Sigmoid colon (tissue), 7 donors: Measurements from ENCODE around the gene PRXL2B. TPM values are rescaled to one million over a fixed set of nuclear protein-coding genes. Genes with fewer than 3 reads are reported as not detected.

Experiments
- DNase-seq: peaks from one replicate; pipeline ENCODE4 v3.0.0-alpha.2; 2019
- H3K27ac ChIP-seq, 4 donors: fragments of 200-600 bp; sonication (generic); one replicate each; pipeline ENCODE4 v1.5.1; 2016 to 2019; ENCODE audit warnings: mild to moderate bottlenecking in 1 of 4
- H3K27me3 ChIP-seq, 3 donors: fragments of 200-600 bp; sonication (generic); one replicate each; pipeline ENCODE4 v1.5.1; 2019; ENCODE audit warnings: mild to moderate bottlenecking in 1 of 3
- H3K36me3 ChIP-seq, 4 donors: fragments of 200-600 bp; sonication (generic); one replicate each; pipeline ENCODE4 v1.5.1; 2016 to 2019
- H3K4me1 ChIP-seq, 4 donors: fragments of 200-600 bp; sonication (generic); one replicate each; pipeline ENCODE4 v1.5.1; 2017 to 2019
- H3K4me3 ChIP-seq, 4 donors: fragments of 200-600 bp; sonication (generic); one replicate each; pipeline ENCODE4 v1.5.1; 2017 to 2019; ENCODE audit warnings: mild to moderate bottlenecking in 2 of 4, moderate library complexity in 1 of 4
- H3K9me3 ChIP-seq, 4 donors: fragments of 200-600 bp in 3 of 4; sonication (generic) in 3 of 4; one replicate each; pipeline versions ENCODE4 v1.5.1 to v1.6.1; 2013 to 2019
- EP300 ChIP-seq, 4 donors: sonication (generic); formaldehyde crosslinking; IDR thresholded peaks; one replicate each; pipeline ENCODE4 v1.6.1; 2017; ENCODE audit warnings: antibody characterized with exemption in 4 of 4
- POLR2A ChIP-seq, 2 donors: fragments of 450-650 bp; IDR thresholded peaks; one replicate each; pipeline ENCODE4 v1.6.1; 2016; ENCODE audit warnings: antibody characterized with exemption in 2 of 2, mild to moderate bottlenecking in 2 of 2, moderate library complexity in 2 of 2
- POLR2AphosphoS5 ChIP-seq, 4 donors: sonication (generic); formaldehyde crosslinking; IDR thresholded peaks; one replicate each; pipeline ENCODE4 v1.6.1; 2017; ENCODE audit warnings: antibody characterized with exemption in 4 of 4
- WGBS, 2 donors: extraction: QIAGEN DNeasy Blood & Tissue Kit; methylation state at CpG; one replicate each; pipeline ENCODE4 v1.1.7; 2013; 5-methylcytosine and 5-hydroxymethylcytosine counted together
- intact Hi-C: fragments of 100-400 bp; cut with DNase I; formaldehyde crosslinking; loops from one replicate; pipeline ENCODE4 v1.15.1; 2023
- polyA plus RNA-seq, 3 donors: library from polyadenylated mRNA; stranded (reverse); fragments of 200-250 nt; gene quantifications; one replicate each; pipeline ENCODE4 v1.2.3, GENCODE V29; 2013
- total RNA-seq, 4 donors: library from RNA; depleted of rRNA; stranded (reverse); fragments of >200 nt; gene quantifications; one replicate each; pipeline ENCODE4 v1.1.0, GENCODE V29; 2016
- TF ChIP-seq, protein P1 (sequence below), 4 experiments: fragments of 450-650 bp in 3 of 4; fragments of 200-600 bp in 1 of 4; IDR thresholded peaks; one replicate each; pipeline ENCODE4 v1.5.1; 2016 to 2019; ENCODE audit warnings: antibody characterized with exemption in 4 of 4, mild to moderate bottlenecking in 3 of 4, moderate library complexity in 2 of 4
- donor health status: healthy with polysubstance abuse.
- donor health status: Bipolar disorder and iron deficiency.
- donor health status: healthy.

The PRXL2B gene
- total and polyA plus RNA-seq, 7 donors, result 8.6 to 53.2 (median 18.2) TPM

- H3K27me3 ChIP-seq, result peaks cover 15 to 47% (median 31%) of the 10 kb centered on the region in 3 donors
- no peaks in the 10 kb centered on the region for H3K36me3 ChIP-seq
- 71% methylated on average over 10 of the region's 10 CpGs for WGBS, 2 donors
- H3K9me3 ChIP-seq, result no peaks in the 10 kb centered on the region
- H3K4me3 ChIP-seq, result no peak overlapping the region
- no peak overlapping the region for H3K27ac ChIP-seq
- peaks cover 0 to 16% (median 14%) of the 10 kb centered on the region in 4 donors for H3K4me1 ChIP-seq
- TF ChIP-seq EP300 (IDR thresholded peaks at IDR 0.05) (no peak), POLR2A (IDR thresholded peaks at IDR 0.05) (no peak), POLR2AphosphoS5 (IDR thresholded peaks at IDR 0.05) (no peak)
- TF ChIP-seq, protein P1, sequence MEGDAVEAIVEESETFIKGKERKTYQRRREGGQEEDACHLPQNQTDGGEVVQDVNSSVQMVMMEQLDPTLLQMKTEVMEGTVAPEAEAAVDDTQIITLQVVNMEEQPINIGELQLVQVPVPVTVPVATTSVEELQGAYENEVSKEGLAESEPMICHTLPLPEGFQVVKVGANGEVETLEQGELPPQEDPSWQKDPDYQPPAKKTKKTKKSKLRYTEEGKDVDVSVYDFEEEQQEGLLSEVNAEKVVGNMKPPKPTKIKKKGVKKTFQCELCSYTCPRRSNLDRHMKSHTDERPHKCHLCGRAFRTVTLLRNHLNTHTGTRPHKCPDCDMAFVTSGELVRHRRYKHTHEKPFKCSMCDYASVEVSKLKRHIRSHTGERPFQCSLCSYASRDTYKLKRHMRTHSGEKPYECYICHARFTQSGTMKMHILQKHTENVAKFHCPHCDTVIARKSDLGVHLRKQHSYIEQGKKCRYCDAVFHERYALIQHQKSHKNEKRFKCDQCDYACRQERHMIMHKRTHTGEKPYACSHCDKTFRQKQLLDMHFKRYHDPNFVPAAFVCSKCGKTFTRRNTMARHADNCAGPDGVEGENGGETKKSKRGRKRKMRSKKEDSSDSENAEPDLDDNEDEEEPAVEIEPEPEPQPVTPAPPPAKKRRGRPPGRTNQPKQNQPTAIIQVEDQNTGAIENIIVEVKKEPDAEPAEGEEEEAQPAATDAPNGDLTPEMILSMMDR (IDR thresholded peaks at IDR 0.05), result no peak
- peak; percentile 37 for DNase-seq
- intact Hi-C loops, result no loop called here
These were observed 51.0 kb downstream of the PRXL2B start for GRCh38 chr1:2637442-2638145.

DNA sequence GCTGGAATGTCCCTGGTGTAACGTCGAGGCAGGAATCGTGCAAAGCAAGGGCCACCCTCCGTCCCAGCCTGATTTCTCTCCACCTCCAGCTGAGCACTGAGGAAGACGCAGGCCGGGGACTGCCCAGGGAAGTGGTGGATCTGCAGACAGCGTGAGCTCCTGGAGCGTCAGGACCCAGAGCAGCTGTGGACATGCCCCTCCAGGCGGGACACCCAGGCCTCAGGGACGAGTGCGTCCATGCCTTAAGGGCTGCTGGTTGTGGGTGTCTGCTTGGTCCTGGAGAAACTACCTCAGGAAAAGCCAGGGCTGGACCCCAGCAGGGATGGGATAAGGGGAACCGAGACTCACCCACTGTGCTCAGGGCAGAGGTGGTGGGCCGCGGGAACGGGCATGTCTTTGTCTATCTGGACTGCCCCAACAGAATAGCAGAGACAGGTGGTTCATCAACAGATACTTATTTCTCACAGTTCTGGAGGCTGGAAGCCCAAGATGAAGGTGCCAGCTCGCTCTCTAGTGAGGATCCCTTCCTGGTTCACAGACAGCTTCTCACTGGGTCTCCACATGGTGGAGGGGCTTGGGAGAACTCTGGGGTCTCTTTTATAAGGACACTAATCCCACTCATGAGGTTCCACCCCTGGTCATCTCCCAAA, 52.0 kb downstream of the PRXL2B start:
- Histone ChIP-seq H3K4me1 (peaks cover 0 to 24% (median 19%) of the 10 kb centered on the region in 4 donors), H3K27ac (no peak overlapping the region), H3K27me3 (peaks cover 8 to 37% (median 21%) of the 10 kb centered on the region in 3 donors), H3K36me3 (no peaks in the 10 kb centered on the region), H3K9me3 (no peaks in the 10 kb centered on the region), H3K4me3 (no peak overlapping the region)
- TF ChIP-seq, protein P1 (IDR thresholded peaks at IDR 0.05), result no peak
- TF ChIP-seq EP300 (IDR thresholded peaks at IDR 0.05), result no peak
- TF ChIP-seq POLR2A (IDR thresholded peaks at IDR 0.05), result no peak
- TF ChIP-seq POLR2AphosphoS5 (IDR thresholded peaks at IDR 0.05), result no peak
- peak; percentile 46 for DNase-seq
- intact Hi-C loops, result no loop called here
- 73 to 82% methylated on average over 16 of the region's 16 CpGs for WGBS, 2 donors

DNA sequence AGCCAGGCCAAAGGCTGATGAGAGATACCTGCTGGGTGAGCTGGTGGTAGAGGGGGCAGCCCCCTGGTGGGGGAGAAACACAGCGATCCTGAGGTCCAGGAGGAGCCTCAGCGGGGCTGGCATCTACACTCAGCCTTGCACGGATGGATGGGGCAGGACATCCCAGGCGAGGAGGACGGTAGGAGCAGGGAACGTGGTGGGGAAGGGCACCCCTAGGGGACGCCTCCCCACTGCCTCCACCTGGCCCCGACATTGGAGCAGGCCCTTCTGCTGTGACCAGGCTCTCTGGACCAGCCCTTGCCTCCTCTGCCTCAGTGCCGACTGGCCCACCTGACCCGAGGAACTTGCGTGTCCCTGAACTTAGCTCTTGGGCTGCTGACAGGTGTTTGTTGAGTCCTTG, 52.6 kb downstream of the PRXL2B start:
- Histone ChIP-seq H3K27me3 (peaks cover 2 to 31% (median 15%) of the 10 kb centered on the region in 3 donors), H3K4me1 (peaks cover 0 to 26% (median 21%) of the 10 kb centered on the region in 4 donors), H3K4me3 (no peak overlapping the region), H3K27ac (no peak overlapping the region), H3K36me3 (no peaks in the 10 kb centered on the region), H3K9me3 (no peaks in the 10 kb centered on the region)
- no peak for DNase-seq
- TF ChIP-seq POLR2A (IDR thresholded peaks at IDR 0.05), result no peak
- TF ChIP-seq, protein P1 (IDR thresholded peaks at IDR 0.05), result no peak
- TF ChIP-seq POLR2AphosphoS5 (IDR thresholded peaks at IDR 0.05), result no peak
- TF ChIP-seq EP300 (IDR thresholded peaks at IDR 0.05), result no peak
- WGBS, 2 donors, result 24 to 59% methylated on average over 11 of the region's 11 CpGs
- intact Hi-C loops, result no loop called here

- intact Hi-C loops, result loop anchor here (10.0 kb wide), 4 partner anchors 85 to 1265 kb away; partner anchors contain the start of genes C1orf174, PANK4, PEX10 and TNFRSF14
- peaks cover 2 to 28% (median 11%) of the 10 kb centered on the region in 3 donors for H3K27me3 ChIP-seq
- no peak for DNase-seq
- TF ChIP-seq, protein P1 (IDR thresholded peaks at IDR 0.05), result no peak
- TF ChIP-seq POLR2A (IDR thresholded peaks at IDR 0.05) (no peak), EP300 (IDR thresholded peaks at IDR 0.05) (no peak), POLR2AphosphoS5 (IDR thresholded peaks at IDR 0.05) (no peak)
- no peaks in the 10 kb centered on the region for H3K9me3 ChIP-seq
- no peak overlapping the region for H3K4me3 ChIP-seq
- H3K36me3 ChIP-seq, result no peaks in the 10 kb centered on the region
- no peak overlapping the region for H3K27ac ChIP-seq
- peaks cover 0 to 26% (median 21%) of the 10 kb centered on the region in 4 donors for H3K4me1 ChIP-seq
- 51 to 79% methylated on average over 26 of the region's 26 CpGs for WGBS, 2 donors
These were observed 53.3 kb downstream of the PRXL2B start for GRCh38 chr1:2639607-2640521.
